Non-pigmented ciliary epithelial cell (primary cell): ENCODE results near the gene NFIC.
"Not testable (repeated sequence)": the region's sequence is repeated elsewhere in the genome, so short reads cannot be mapped to it uniquely, and the experiment has no call there.

Experiments used
- DNase-seq: peaks from one replicate; pipeline ENCODE4 v3.0.0-alpha.2; 2010; ENCODE audit warnings: low read depth

The NFIC gene

GRCh38 chr19:3365836-3366752 is at the start of gene NFIC:
TSS of gene NFIC (plus strand) at chr19:3366583. CDS start at chr19:3366637, 54 bp downstream.
- no peak for DNase-seq

- no peak for DNase-seq
Measured at GRCh38 chr19:3316659-3317207, 49.6 kb upstream of the NFIC start.

GRCh38 chr19:3319643-3320353 is 46.6 kb upstream of the NFIC start:
- DNase-seq = no peak

GRCh38 chr19:3320354-3320670 is 46.1 kb upstream of the NFIC start:
- no peak for DNase-seq

GRCh38 chr19:3320853-3321252 is 45.5 kb upstream of the NFIC start:
- no peak for DNase-seq

- no peak for DNase-seq
Measured at GRCh38 chr19:3321696-3322095, 44.7 kb upstream of the NFIC start.

GRCh38 chr19:3322199-3322978 is 44.0 kb upstream of the NFIC start:
- no peak for DNase-seq

GRCh38 chr19:3323026-3323425 is 43.4 kb upstream of the NFIC start:
- no peak for DNase-seq

- DNase-seq = no peak
Measured at GRCh38 chr19:3323658-3324057, 42.7 kb upstream of the NFIC start.

GRCh38 chr19:3324405-3324856 is 42.0 kb upstream of the NFIC start:
- no peak for DNase-seq

GRCh38 chr19:3325451-3325850 is 40.9 kb upstream of the NFIC start:
- no peak for DNase-seq

GRCh38 chr19:3328743-3329142 is 37.6 kb upstream of the NFIC start:
- DNase-seq = no peak

GRCh38 chr19:3330047-3330446 is 36.3 kb upstream of the NFIC start:
- no peak for DNase-seq

GRCh38 chr19:3332232-3332631 is 34.2 kb upstream of the NFIC start:
- DNase-seq = not testable (repeated sequence)

GRCh38 chr19:3333020-3333583 is 33.3 kb upstream of the NFIC start:
- no peak for DNase-seq

- no peak for DNase-seq
Measured at GRCh38 chr19:3333662-3334061, 32.7 kb upstream of the NFIC start.

GRCh38 chr19:3334749-3335430 is 31.5 kb upstream of the NFIC start:
- not testable (repeated sequence) for DNase-seq

GRCh38 chr19:3335431-3336350 is 30.7 kb upstream of the NFIC start:
- no peak for DNase-seq

GRCh38 chr19:3336351-3336679 is 30.1 kb upstream of the NFIC start:
- DNase-seq = no peak
